Prostate gland (tissue), 2 donors: Measurements from ENCODE around the gene VENTX.

Experiments used
- CTCF ChIP-seq, 4 experiments: fragments of 200-600 bp in 2 of 4; fragments of 450-650 bp in 2 of 4; sonication (generic) in 2 of 4; IDR thresholded peaks; 1 replicate in 3 of 4; 2 replicates in 1 of 4; pipeline ENCODE4 v1.5.1; 2016 to 2019; ENCODE audit warnings: antibody characterized with exemption in 4 of 4, mild to moderate bottlenecking in 2 of 4, moderate library complexity in 2 of 4
- POLR2A ChIP-seq: fragments of 450-650 bp; IDR thresholded peaks from one replicate; pipeline ENCODE4 v1.6.1; 2016; ENCODE audit warnings: antibody characterized with exemption, mild to moderate bottlenecking
- POLR2AphosphoS5 ChIP-seq: sonication (generic); formaldehyde crosslinking; IDR thresholded peaks from one replicate; pipeline ENCODE4 v1.6.1; 2017; ENCODE audit warnings: antibody characterized with exemption

GRCh38 chr10:133249094-133249780, 11.6 kb downstream of the VENTX start:
- TF ChIP-seq POLR2AphosphoS5: no peak
- no peak for TF ChIP-seq POLR2A
- TF ChIP-seq CTCF (IDR thresholded peaks at IDR 0.05): no peak
